Measurements from ENCODE around the gene UBXN10. TPM values are rescaled to one million over a fixed set of nuclear protein-coding genes. Genes with fewer than 3 reads are reported as not detected.

UBXN10 gene
- total RNA-seq, 3 donors from 2014 or later (not counting 1 experiment from before 2014, with no cell fraction given): 2.5 to 3.6 (median 3.5) TPM

GRCh38 chr1:20167126-20167525 lies 18.8 kb upstream of the UBXN10 start:
- no peaks in the 10 kb centered on the region for H3K36me3 ChIP-seq (ENCODE audit: control insufficient read depth, insufficient read depth, low read length)
- peaks cover 0 to 11% of the 10 kb centered on the region in 2 donors for H3K4me1 Mint-ChIP-seq
- peaks cover 5 to 12% of the 10 kb centered on the region in 2 donors for H3K9me3 Mint-ChIP-seq
- intact Hi-C loops (cut with micrococcal nuclease): no loop called here
- peaks cover 14% of the 10 kb centered on the region for H3K4me1 ChIP-seq (ENCODE audit: control insufficient read depth, insufficient read depth, low read length)
- no peak overlapping the region for H3K27ac Mint-ChIP-seq
- peaks cover 27% of the 10 kb centered on the region for H3K9me3 ChIP-seq (ENCODE audit: control insufficient read depth, insufficient read depth, low read length)
- DNase-seq (no peak), ATAC-seq (no peak)
- peaks cover 15% of the 10 kb centered on the region for H3K36me3 Mint-ChIP-seq
- peaks cover 12 to 33% of the 10 kb centered on the region in 2 donors for H3K27me3 Mint-ChIP-seq (ENCODE audit: low read depth in 2 of 2)
- no peak overlapping the region for H3K4me3 ChIP-seq (ENCODE audit: low read length)
- no peak overlapping the region for H3K4me3 Mint-ChIP-seq
- H3K27me3 ChIP-seq (ENCODE audit: control insufficient read depth, insufficient read depth, low read length): no peaks in the 10 kb centered on the region
- H3K27ac ChIP-seq (ENCODE audit: low read length): no peak overlapping the region
- TF ChIP-seq CTCF (IDR thresholded peaks at IDR 0.05): no peak
- 84% methylated on average over 8 of the region's 8 CpGs for WGBS (ENCODE audit: insufficient coverage)

GRCh38 chr1:20168564-20169491 lies 17.1 kb upstream of the UBXN10 start:
- no peak for DNase-seq
- WGBS (ENCODE audit: insufficient coverage): 81% methylated on average over 9 of the region's 9 CpGs
- no peak for ATAC-seq
- Histone ChIP-seq H3K27ac (ENCODE audit: low read length) (no peak overlapping the region), H3K36me3 (ENCODE audit: control insufficient read depth, insufficient read depth, low read length) (no peaks in the 10 kb centered on the region), H3K9me3 (ENCODE audit: control insufficient read depth, insufficient read depth, low read length) (peaks cover 13% of the 10 kb centered on the region), H3K4me3 (ENCODE audit: low read length) (no peak overlapping the region), H3K27me3 (ENCODE audit: control insufficient read depth, insufficient read depth, low read length) (no peaks in the 10 kb centered on the region), H3K4me1 (ENCODE audit: control insufficient read depth, insufficient read depth, low read length) (peaks cover 18% of the 10 kb centered on the region)
- intact Hi-C loops (cut with micrococcal nuclease): no loop called here
- peaks cover 8% of the 10 kb centered on the region for H3K36me3 Mint-ChIP-seq
- peaks cover 0 to 11% of the 10 kb centered on the region in 2 donors for H3K4me1 Mint-ChIP-seq
- H3K27ac Mint-ChIP-seq: no peak overlapping the region
- no peak for TF ChIP-seq CTCF (IDR thresholded peaks at IDR 0.05)
- H3K9me3 Mint-ChIP-seq: peaks cover 5 to 7% of the 10 kb centered on the region in 2 donors
- H3K27me3 Mint-ChIP-seq (ENCODE audit: low read depth in 2 of 2): peaks cover 12 to 29% of the 10 kb centered on the region in 2 donors
- H3K4me3 Mint-ChIP-seq: no peak overlapping the region

- Histone ChIP-seq H3K9me3 (ENCODE audit: control insufficient read depth, insufficient read depth, low read length) (peaks cover 6% of the 10 kb centered on the region), H3K27ac (ENCODE audit: low read length) (no peak overlapping the region), H3K4me1 (ENCODE audit: control insufficient read depth, insufficient read depth, low read length) (peaks cover 18% of the 10 kb centered on the region), H3K27me3 (ENCODE audit: control insufficient read depth, insufficient read depth, low read length) (no peaks in the 10 kb centered on the region), H3K4me3 (ENCODE audit: low read length) (no peak overlapping the region), H3K36me3 (ENCODE audit: control insufficient read depth, insufficient read depth, low read length) (no peaks in the 10 kb centered on the region)
- TF ChIP-seq CTCF (IDR thresholded peaks at IDR 0.05): no peak
- H3K4me1 Mint-ChIP-seq: peaks cover 0 to 11% of the 10 kb centered on the region in 2 donors
- H3K36me3 Mint-ChIP-seq: peaks cover 6% of the 10 kb centered on the region
- peaks cover 3 to 4% of the 10 kb centered on the region in 2 donors for H3K9me3 Mint-ChIP-seq
- no peak for DNase-seq
- intact Hi-C loops (cut with micrococcal nuclease): no loop called here
- no peak overlapping the region for H3K4me3 Mint-ChIP-seq
- peaks cover 9 to 19% of the 10 kb centered on the region in 2 donors for H3K27me3 Mint-ChIP-seq (ENCODE audit: low read depth in 2 of 2)
- WGBS (ENCODE audit: insufficient coverage): 93% methylated on average over 5 of the region's 5 CpGs
- peak overlapping the region in 1 of 2 donors; percentile 30 for H3K27ac Mint-ChIP-seq
- ATAC-seq: no peak
Observed at GRCh38 chr1:20169932-20170331, 16.0 kb upstream of the UBXN10 start.
